MM.1S (cell line): ENCODE data around the gene GRID2IP.

Experiments used
- DNase-seq: peaks from one replicate; pipeline ENCODE4 v3.0.0-alpha.2; 2015
- H2AFZ ChIP-seq: fragments of 300-600 bp; sonication (generic); 2 replicates; pipeline ENCODE4 v1.6.0; 2016; ENCODE audit warnings: antibody characterized with exemption, low read length
- H3F3A ChIP-seq: fragments of 300-600 bp; sonication (generic); 2 replicates; pipeline ENCODE4 v1.6.1; 2016; ENCODE audit warnings: mild to moderate bottlenecking, antibody characterized with exemption, low read length, moderate library complexity, mixed read lengths; ENCODE audit not compliant: insufficient read depth
- H3K27ac ChIP-seq: fragments of 300-600 bp; sonication (generic); 2 replicates; pipeline ENCODE4 v1.5.1; 2016; ENCODE audit warnings: mild to moderate bottlenecking, low read length
- H3K27me3 ChIP-seq: fragments of 300-600 bp; sonication (generic); replicated peaks from 2 replicates; pipeline ENCODE4 v1.6.0; 2016; ENCODE audit warnings: low read length; ENCODE audit not compliant: insufficient read depth
- H3K36me3 ChIP-seq: fragments of 300-600 bp; sonication (generic); replicated peaks from 2 replicates; pipeline ENCODE4 v1.6.1; 2016; ENCODE audit warnings: mild to moderate bottlenecking, low read length, mixed read lengths; ENCODE audit not compliant: insufficient read depth
- H3K4me1 ChIP-seq: fragments of 300-600 bp; sonication (generic); 2 replicates; pipeline ENCODE4 v1.6.1; 2016; ENCODE audit warnings: low read length, mixed read lengths
- H3K4me2 ChIP-seq: fragments of 300-600 bp; sonication (generic); 2 replicates; pipeline ENCODE4 v1.6.0; 2016; ENCODE audit warnings: low read depth, low read length
- H3K4me3 ChIP-seq: fragments of 300-600 bp; sonication (generic); 2 replicates; pipeline ENCODE4 v1.5.1; 2016; ENCODE audit warnings: low read length, mixed read lengths
- H3K79me2 ChIP-seq: fragments of 300-600 bp; sonication (generic); 2 replicates; pipeline ENCODE4 v1.6.1; 2016; ENCODE audit warnings: mixed run types, low read length, mixed read lengths
- H3K9ac ChIP-seq: fragments of 300-600 bp; sonication (generic); 2 replicates; pipeline ENCODE4 v1.6.1; 2016; ENCODE audit warnings: low read length, mixed read lengths
- H3K9me2 ChIP-seq: fragments of 300-600 bp; sonication (generic); replicated peaks from 2 replicates; pipeline ENCODE4 v1.6.1; 2016; ENCODE audit warnings: mild to moderate bottlenecking, low read length, mixed read lengths; ENCODE audit not compliant: insufficient read depth
- H3K9me3 ChIP-seq: fragments of 300-600 bp; sonication (generic); replicated peaks from 2 replicates; pipeline ENCODE4 v1.6.1; 2016; ENCODE audit warnings: mild to moderate bottlenecking, low read length, mixed read lengths; ENCODE audit not compliant: insufficient read depth
- H4K20me1 ChIP-seq: fragments of 300-600 bp; sonication (generic); 2 replicates; pipeline ENCODE4 v1.6.1; 2016; ENCODE audit warnings: mild to moderate bottlenecking, low read length, moderate library complexity, mixed read lengths; ENCODE audit not compliant: insufficient read depth
- CTCF ChIP-seq: fragments of 300-600 bp; sonication (generic); IDR thresholded peaks from 2 replicates; pipeline ENCODE4 v1.5.1; 2016; ENCODE audit warnings: antibody characterized with exemption, low read length, mixed read lengths
- EZH2 ChIP-seq: fragments of 300-600 bp; sonication (generic); optimal IDR thresholded peaks from 2 replicates; pipeline ENCODE3; 2017; ENCODE audit warnings: low read depth, mild to moderate bottlenecking, antibody characterized with exemption, low read length, mixed read lengths
- EZH2phosphoT487 ChIP-seq: fragments of 300-600 bp; sonication (generic); IDR thresholded peaks from 2 replicates; pipeline ENCODE4 v1.6.1; 2018; ENCODE audit warnings: antibody characterized with exemption, low read length

GRID2IP gene

GRCh38 chr7:6567886-6568285 is 16.6 kb upstream of the GRID2IP start:
- H3K4me2 ChIP-seq, result no peak overlapping the region
- no peak overlapping the region for H3K4me3 ChIP-seq
- H3F3A ChIP-seq, result no peaks in the 10 kb centered on the region
- TF ChIP-seq EZH2phosphoT487 (no peak), CTCF (no peak), EZH2 (no peak)
- DNase-seq, result no peak
- H3K27me3 ChIP-seq, result peaks cover 13% of the 10 kb centered on the region
- H4K20me1 ChIP-seq, result no peaks in the 10 kb centered on the region
- H3K9ac ChIP-seq, result no peak overlapping the region
- no peaks in the 10 kb centered on the region for H3K9me2 ChIP-seq
- no peaks in the 10 kb centered on the region for H3K79me2 ChIP-seq
- no peaks in the 10 kb centered on the region for H3K36me3 ChIP-seq
- H3K4me1 ChIP-seq, result 0 out of 2 replicates have a peak, but pooled peaks cover 3% of the 10 kb centered on the region
- no peak overlapping the region for H2AFZ ChIP-seq
- no peak overlapping the region for H3K27ac ChIP-seq
- no peaks in the 10 kb centered on the region for H3K9me3 ChIP-seq

- Histone ChIP-seq H2AFZ (no peak overlapping the region), H3K27me3 (peaks cover 13% of the 10 kb centered on the region), H3K9ac (no peak overlapping the region), H4K20me1 (no peaks in the 10 kb centered on the region), H3K9me3 (no peaks in the 10 kb centered on the region), H3K9me2 (no peaks in the 10 kb centered on the region), H3K4me1 (no peaks in the 10 kb centered on the region), H3K79me2 (no peaks in the 10 kb centered on the region), H3K27ac (no peak overlapping the region), H3K36me3 (no peaks in the 10 kb centered on the region), H3K4me2 (no peak overlapping the region), H3F3A (no peaks in the 10 kb centered on the region), H3K4me3 (no peak overlapping the region)
- TF ChIP-seq EZH2phosphoT487 (no peak), EZH2 (no peak), CTCF (no peak)
- no peak for DNase-seq
These were observed 14.4 kb upstream of the GRID2IP start for GRCh38 chr7:6565655-6566054.

DNA sequence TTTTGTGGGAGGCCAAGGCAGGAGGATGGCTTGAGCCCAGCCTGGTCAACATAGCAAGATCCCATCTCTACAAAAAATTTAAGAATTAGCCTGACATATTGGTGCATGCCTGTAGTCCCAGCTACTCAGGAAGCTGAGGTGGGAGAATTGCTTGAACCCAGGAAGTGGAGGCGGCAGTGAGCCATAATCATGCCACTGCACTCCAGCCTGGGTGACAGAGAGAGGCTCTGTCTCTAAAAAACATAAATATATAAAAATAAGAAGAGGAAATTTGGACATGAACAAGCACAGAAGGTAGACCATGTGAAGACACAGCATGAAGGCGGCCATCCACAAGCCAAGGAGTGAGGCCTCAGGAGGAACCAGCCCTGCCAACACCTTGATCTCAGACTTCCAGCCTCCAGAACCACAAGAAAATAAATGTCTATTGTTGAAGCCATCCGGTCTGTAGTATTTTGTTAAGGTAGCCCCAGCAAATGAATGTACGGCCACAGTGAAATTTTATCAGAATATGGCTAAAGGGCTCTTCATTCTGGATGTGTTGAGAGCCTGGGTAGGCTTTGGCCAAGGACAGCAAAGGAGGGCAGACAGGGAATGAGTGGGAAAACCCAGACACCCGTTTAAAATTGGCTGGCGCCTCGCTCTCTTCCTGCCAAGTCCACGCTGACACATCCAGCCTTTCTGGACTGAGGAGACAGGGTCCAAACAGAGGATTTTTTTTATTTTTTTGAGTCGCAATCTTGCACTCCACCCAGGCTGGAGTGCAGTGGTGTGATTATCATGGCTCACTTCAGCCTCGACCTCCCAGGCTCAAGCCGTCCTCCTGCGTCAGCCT is 12.9 kb upstream of the GRID2IP start:
- DNase-seq, result no peak
- no peak overlapping the region for H3K4me3 ChIP-seq
- H3K27ac ChIP-seq, result no peak overlapping the region
- no peaks in the 10 kb centered on the region for H3K79me2 ChIP-seq
- H3K9ac ChIP-seq, result no peak overlapping the region
- H2AFZ ChIP-seq, result no peak overlapping the region
- H3K9me2 ChIP-seq, result no peaks in the 10 kb centered on the region
- H3K4me2 ChIP-seq, result no peak overlapping the region
- H3K27me3 ChIP-seq, result peaks cover 6% of the 10 kb centered on the region; the same call in 1 of the 2 replicates
- H3K36me3 ChIP-seq, result no peaks in the 10 kb centered on the region
- no peaks in the 10 kb centered on the region for H3K4me1 ChIP-seq
- no peaks in the 10 kb centered on the region for H3K9me3 ChIP-seq
- TF ChIP-seq EZH2phosphoT487 (no peak), CTCF (no peak), EZH2 (no peak)
- H3F3A ChIP-seq, result no peaks in the 10 kb centered on the region
- H4K20me1 ChIP-seq, result no peaks in the 10 kb centered on the region
